Ovary (tissue), 9 donors: ENCODE measurements around the gene ITPR3. TPM values are rescaled to one million over a fixed set of nuclear protein-coding genes. Genes with fewer than 3 reads are reported as not detected.
A peak's percentile ranks its signal among the peaks of the same experiment; 100 is the strongest.

Experiments used
- DNase-seq, 5 donors: peaks; one replicate each; pipeline ENCODE4 v3.0.0-alpha.2; 2019 to 2020
- H3K27ac ChIP-seq, 2 donors: fragments of 200-600 bp; one replicate each; pipeline versions ENCODE4 v1.5.1 to v1.8.0; 2019 to 2022
- H3K27me3 ChIP-seq: fragments of 200-600 bp; one replicate; pipeline ENCODE4 v1.8.0; 2022
- H3K36me3 ChIP-seq: fragments of 200-600 bp; sonication (generic); one replicate; pipeline ENCODE4 v1.5.1; 2019
- H3K4me1 ChIP-seq: one replicate; pipeline ENCODE4 v1.8.1; 2013; ENCODE audit warnings: mild to moderate bottlenecking, moderate library complexity; ENCODE audit not compliant: insufficient read depth
- H3K4me3 ChIP-seq: fragments of 200-600 bp; sonication (generic); one replicate; pipeline ENCODE4 v1.5.1; 2017
- H3K9me3 ChIP-seq, 2 donors: fragments of 200-600 bp in 1 of 2; sonication (generic) in 1 of 2; one replicate each; pipeline versions ENCODE4 v1.5.1 to v1.8.1; 2013 to 2019; ENCODE audit warnings: mild to moderate bottlenecking in 1 of 2, moderate library complexity in 1 of 2
- CTCF ChIP-seq, 3 donors: fragments of 450-650 bp in 2 of 3; fragments of 200-600 bp in 1 of 3; IDR thresholded peaks; one replicate each; pipeline versions ENCODE4 v1.5.1 to v1.8.0; 2016 to 2022; ENCODE audit warnings: antibody characterized with exemption in 3 of 3, mild to moderate bottlenecking in 1 of 3
- EP300 ChIP-seq: sonication (generic); formaldehyde crosslinking; IDR thresholded peaks from one replicate; pipeline ENCODE4 v1.6.1; 2017; ENCODE audit warnings: antibody characterized with exemption
- POLR2A ChIP-seq: fragments of 450-650 bp; IDR thresholded peaks from one replicate; pipeline ENCODE4 v1.6.1; 2017; ENCODE audit warnings: antibody characterized with exemption, mild to moderate bottlenecking, moderate library complexity
- WGBS, 3 donors: extraction: QIAGEN DNeasy Blood & Tissue Kit in 1 of 3; methylation state at CpG; one replicate each; pipeline versions ENCODE4 v1.1.5 to v1.1.7; 2013 to 2017; 5-methylcytosine and 5-hydroxymethylcytosine counted together
- intact Hi-C, 4 donors: fragments of 100-400 bp; cut with DNase I; formaldehyde crosslinking; loops; one replicate each; pipeline versions ENCODE4 v1.11.0 to v1.15.1; 2022 to 2023
- polyA plus RNA-seq, 2 donors: library from polyadenylated mRNA; stranded (reverse); fragments of 200-250 nt in 1 of 2; fragments of 350-450 nt in 1 of 2; fragmentation: Illumina TruSeq in 1 of 2; extraction: RNeasy Lipid Tissue Mini Kit (QIAGEN cat#74804) in 1 of 2; gene quantifications; one replicate each; pipeline ENCODE4 v1.2.3, GENCODE V29; 2013 to 2014
- total RNA-seq, 7 donors: library from RNA; depleted of rRNA in 2 of 7; stranded (reverse); fragments of >200 nt in 2 of 7; fragmentation: NEBNext Ultra II Directional in 3 of 7; extraction: Animal tissue kit (Norgen Biotek cat#: 25700) in 3 of 7; gene quantifications; one replicate each; pipeline versions ENCODE4 v1.1.0 to v1.2.4, GENCODE V29; 2016 to 2023
- donor health status: DM: no; HTN: no; CAD: no; lungs with moderate emphysema.
- donor health status: DM: no; HTN: no; CAD: no.
- donor health status: Bipolar disorder and iron deficiency.
- donor health status: DM: yes; HTN: yes; CAD: no.
- donor health status: DM: no; HTN: no; CAD: no.
- donor health status: DM: yes; HTN: yes; CAD: no.

The ITPR3 gene
- total and polyA plus RNA-seq, 9 donors, result 3.6 to 31.1 (median 11.7) TPM

GRCh38 chr6:33577106-33577535, 44.0 kb upstream of the ITPR3 start:
- Histone ChIP-seq H3K4me3 (no peak overlapping the region), H3K27me3 (no peaks in the 10 kb centered on the region), H3K4me1 (peaks cover 10% of the 10 kb centered on the region), H3K9me3 (no peaks in the 10 kb centered on the region), H3K27ac (peak overlapping the region; percentile 5 to 12), H3K36me3 (no peaks in the 10 kb centered on the region)
- intact Hi-C loops, result loop anchor here in 1 of 4 donors (5.0 kb wide), 1 partner anchor 210 kb away; the partner anchor contains the start of gene LEMD2
- TF ChIP-seq EP300 (no peak), CTCF (IDR thresholded peaks at IDR 0.05) (no peak), POLR2A (no peak)
- WGBS, 3 donors, result 39 to 65% (median 42%) methylated on average over 9 of the region's 9 CpGs
- DNase-seq, result peak in 4 of 5 donors; percentile 39 to 63 (median 48)

- TF ChIP-seq CTCF (IDR thresholded peaks at IDR 0.05) (no peak), EP300 (no peak), POLR2A (no peak)
- 79 to 90% (median 79%) methylated on average over 6 of the region's 6 CpGs for WGBS, 3 donors
- Histone ChIP-seq H3K4me3 (no peak overlapping the region), H3K27me3 (no peaks in the 10 kb centered on the region), H3K9me3 (no peaks in the 10 kb centered on the region), H3K27ac (peak overlapping the region in 1 of 2 donors; percentile 12), H3K4me1 (peaks cover 10% of the 10 kb centered on the region), H3K36me3 (no peaks in the 10 kb centered on the region)
- no peak for DNase-seq
- intact Hi-C loops, result loop anchor here in 1 of 4 donors (5.0 kb wide), 1 partner anchor 210 kb away; the partner anchor contains the start of gene LEMD2
These were observed 43.4 kb upstream of the ITPR3 start for GRCh38 chr6:33577718-33578117.

- no peaks in the 10 kb centered on the region for H3K27me3 ChIP-seq
- H3K36me3 ChIP-seq, result no peaks in the 10 kb centered on the region
- H3K4me3 ChIP-seq, result no peak overlapping the region
- 90 to 97% (median 94%) methylated on average over 7 of the region's 7 CpGs for WGBS, 3 donors
- peaks cover 10% of the 10 kb centered on the region for H3K4me1 ChIP-seq
- TF ChIP-seq POLR2A (no peak), CTCF (IDR thresholded peaks at IDR 0.05) (no peak), EP300 (no peak)
- intact Hi-C loops, result loop anchor here in 1 of 4 donors (5.0 kb wide), 1 partner anchor 209 kb away; the partner anchor contains the start of gene LEMD2
- no peak for DNase-seq
- H3K9me3 ChIP-seq, result no peaks in the 10 kb centered on the region
- no peak overlapping the region for H3K27ac ChIP-seq
These were observed 43.0 kb upstream of the ITPR3 start for GRCh38 chr6:33578164-33578563.

GRCh38 chr6:33578588-33579011, 42.5 kb upstream of the ITPR3 start:
- Histone ChIP-seq H3K36me3 (no peaks in the 10 kb centered on the region), H3K27me3 (no peaks in the 10 kb centered on the region), H3K27ac (no peak overlapping the region), H3K9me3 (no peaks in the 10 kb centered on the region), H3K4me1 (peaks cover 10% of the 10 kb centered on the region), H3K4me3 (no peak overlapping the region)
- DNase-seq, result peak in 1 of 5 donors; percentile 28
- TF ChIP-seq POLR2A (no peak), CTCF (IDR thresholded peaks at IDR 0.05) (no peak), EP300 (no peak)
- intact Hi-C loops, result loop anchor here in 1 of 4 donors (5.0 kb wide), 1 partner anchor 209 kb away; the partner anchor contains the start of gene LEMD2
- WGBS, 3 donors, result 73 to 80% (median 75%) methylated on average over 9 of the region's 9 CpGs
